GM18505 (cell line): ENCODE data around the gene KISS1.

Experiments used
- ATAC-seq: cut with Tn5 transposase; IDR thresholded peaks from one replicate; pipeline ENCODE4 v1.9.1; 2021; ENCODE audit not compliant: unreplicated experiment
- POLR2A ChIP-seq: IDR thresholded peaks from 4 replicates; pipeline ENCODE4 v1.6.1; 2011; ENCODE audit warnings: borderline replicate concordance; ENCODE audit not compliant: insufficient read depth, insufficient read length; ENCODE audit errors: extremely low read depth

KISS1 gene

GRCh38 chr1:204194080-204194479 is 2.2 kb downstream of the KISS1 start:
- TF ChIP-seq POLR2A, result no peak
- no peak for ATAC-seq

DNA sequence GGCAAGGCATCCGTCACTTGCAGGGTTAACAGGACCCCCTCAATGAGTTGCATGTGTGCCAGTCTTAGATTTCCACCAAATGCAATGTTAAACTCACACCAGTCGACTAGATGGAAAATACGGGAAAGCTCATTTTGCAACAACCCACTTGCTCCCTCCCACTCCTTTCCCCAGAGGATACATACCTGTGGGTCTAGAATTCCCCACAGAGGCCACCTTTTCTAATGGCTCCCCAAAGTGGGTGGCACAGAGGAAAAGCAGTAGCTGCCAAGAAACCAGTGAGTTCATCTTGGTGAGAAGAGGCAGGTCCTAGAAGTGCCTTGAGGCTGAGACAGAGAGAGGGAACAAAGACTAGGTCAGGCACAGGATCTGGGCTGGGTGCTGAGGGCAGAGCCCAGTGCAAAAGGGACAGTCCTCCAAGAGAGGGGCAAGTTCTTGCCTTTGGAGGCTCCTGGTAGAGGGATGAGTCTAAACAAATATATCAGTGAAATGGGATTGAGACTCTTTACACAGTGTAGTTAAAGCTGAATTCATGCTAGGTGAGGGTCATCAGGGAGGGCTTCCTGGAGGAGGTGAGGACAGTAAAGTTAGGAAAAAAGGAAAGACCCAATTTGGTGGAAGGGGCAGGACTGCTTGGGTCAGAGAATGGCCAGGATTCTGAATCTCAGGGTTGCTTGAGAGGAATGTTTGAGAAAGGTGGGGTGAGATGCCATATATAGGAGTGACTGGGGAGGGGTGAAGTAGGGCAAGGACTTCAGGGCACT is 3.5 kb downstream of the KISS1 start:
- TF ChIP-seq POLR2A, result no peak
- no peak for ATAC-seq

GRCh38 chr1:204192046-204192445 is 4.2 kb downstream of the KISS1 start:
- no peak for TF ChIP-seq POLR2A
- ATAC-seq, result no peak

DNA sequence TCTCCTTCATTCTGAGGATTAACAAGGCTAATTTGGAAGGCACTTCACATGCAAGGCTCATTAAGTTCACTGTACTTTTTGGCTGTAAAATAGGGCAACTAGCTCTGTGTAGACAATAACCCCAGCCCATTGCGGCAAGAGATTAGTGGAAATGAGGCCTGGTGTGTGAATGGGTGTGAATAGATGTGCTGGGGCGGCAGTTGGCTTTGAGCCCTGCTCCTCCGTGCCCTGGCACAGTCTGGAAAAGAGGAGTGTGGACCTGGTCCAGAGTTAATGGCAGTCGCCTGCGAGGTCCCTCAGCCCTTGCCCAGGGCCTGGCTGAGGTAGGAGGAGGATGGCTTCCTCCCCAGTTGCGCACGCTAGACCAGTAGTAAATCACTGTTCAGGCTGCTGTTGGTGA is 4.8 kb downstream of the KISS1 start:
- ATAC-seq, result no peak
- TF ChIP-seq POLR2A, result no peak

- ATAC-seq, result no peak
- TF ChIP-seq POLR2A, result no peak
Observed at GRCh38 chr1:204190212-204191211, 5.8 kb downstream of the KISS1 start.

DNA sequence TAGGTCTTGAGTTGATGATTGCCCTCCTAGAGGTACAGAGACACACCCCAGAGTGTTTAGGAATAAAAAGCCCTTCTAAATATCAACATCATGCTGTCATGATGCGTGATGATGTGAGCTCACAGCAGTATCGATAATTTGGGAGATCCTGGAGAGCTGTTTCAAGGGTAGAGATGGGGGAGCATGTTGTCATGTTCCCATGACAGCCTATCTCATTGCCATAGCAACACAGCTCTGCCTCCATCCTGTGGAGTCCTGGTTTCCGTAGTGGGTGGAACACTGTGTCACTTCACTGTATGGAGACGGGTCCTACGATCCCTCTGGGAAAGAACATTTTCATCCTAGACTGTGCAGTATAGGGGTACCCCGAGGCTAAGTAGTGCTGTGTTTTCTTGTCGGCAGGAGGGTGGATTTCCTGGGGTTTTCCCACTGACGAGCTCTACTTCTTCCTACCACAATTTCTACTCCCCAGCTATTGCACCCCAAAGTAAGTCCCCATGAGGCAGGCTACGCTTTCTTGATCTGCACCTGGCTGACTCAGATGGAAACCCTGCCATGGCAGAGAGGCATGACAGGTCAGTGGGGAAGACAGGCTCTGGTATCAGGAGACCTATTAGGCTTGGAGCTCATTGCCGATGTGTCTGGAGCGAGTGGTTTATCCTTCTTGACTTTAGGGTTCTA is 7.2 kb downstream of the KISS1 start:
- no peak for TF ChIP-seq POLR2A
- ATAC-seq, result no peak

DNA sequence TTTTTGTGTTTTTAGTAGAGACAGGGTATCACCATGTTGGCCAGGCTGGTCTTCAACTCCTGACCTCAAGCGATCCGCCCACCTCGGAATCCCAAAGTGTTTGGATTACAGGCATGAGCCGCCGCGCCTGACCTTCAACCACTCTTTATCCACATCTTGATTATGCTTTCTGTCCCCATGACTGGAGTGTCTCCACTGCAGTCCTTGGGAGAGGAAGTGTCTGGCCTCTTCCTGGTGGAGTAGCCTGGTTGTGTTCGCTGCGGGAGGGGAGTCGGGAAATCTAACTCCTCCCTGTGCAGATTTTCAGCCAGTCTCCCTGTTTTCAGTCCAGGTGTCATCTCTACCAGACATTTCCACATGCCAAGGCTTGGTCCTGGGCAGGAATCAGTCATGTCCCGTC is 9.7 kb downstream of the KISS1 start:
- no peak for TF ChIP-seq POLR2A
- ATAC-seq, result no peak

- no peak for ATAC-seq
Observed at GRCh38 chr1:204181116-204181515, 15.2 kb downstream of the KISS1 start.

DNA sequence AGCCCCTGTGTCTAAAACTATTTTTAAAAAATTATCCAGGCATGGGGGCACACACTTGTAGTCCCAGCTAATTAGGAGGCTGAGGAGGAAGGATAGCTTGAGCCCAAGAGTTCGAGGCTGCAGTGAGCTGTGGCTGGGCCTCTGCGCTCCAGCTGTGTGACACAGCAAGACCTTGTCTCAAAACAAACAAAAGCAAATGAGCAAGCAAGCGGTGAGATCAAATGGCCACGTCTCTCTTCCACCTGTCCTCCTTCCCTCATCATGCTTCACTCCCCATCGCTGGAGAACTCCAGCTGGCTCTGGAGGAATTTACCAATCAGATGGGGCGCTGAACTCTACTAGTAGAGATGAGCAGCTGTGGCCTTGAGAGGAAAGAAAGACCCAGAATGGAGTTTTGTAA is 16.2 kb downstream of the KISS1 start:
- no peak for TF ChIP-seq POLR2A
- no peak for ATAC-seq

More at GRCh38 chr1:204181116-204181515, 15.2 kb downstream of the KISS1 start:
- no peak for TF ChIP-seq POLR2A

DNA sequence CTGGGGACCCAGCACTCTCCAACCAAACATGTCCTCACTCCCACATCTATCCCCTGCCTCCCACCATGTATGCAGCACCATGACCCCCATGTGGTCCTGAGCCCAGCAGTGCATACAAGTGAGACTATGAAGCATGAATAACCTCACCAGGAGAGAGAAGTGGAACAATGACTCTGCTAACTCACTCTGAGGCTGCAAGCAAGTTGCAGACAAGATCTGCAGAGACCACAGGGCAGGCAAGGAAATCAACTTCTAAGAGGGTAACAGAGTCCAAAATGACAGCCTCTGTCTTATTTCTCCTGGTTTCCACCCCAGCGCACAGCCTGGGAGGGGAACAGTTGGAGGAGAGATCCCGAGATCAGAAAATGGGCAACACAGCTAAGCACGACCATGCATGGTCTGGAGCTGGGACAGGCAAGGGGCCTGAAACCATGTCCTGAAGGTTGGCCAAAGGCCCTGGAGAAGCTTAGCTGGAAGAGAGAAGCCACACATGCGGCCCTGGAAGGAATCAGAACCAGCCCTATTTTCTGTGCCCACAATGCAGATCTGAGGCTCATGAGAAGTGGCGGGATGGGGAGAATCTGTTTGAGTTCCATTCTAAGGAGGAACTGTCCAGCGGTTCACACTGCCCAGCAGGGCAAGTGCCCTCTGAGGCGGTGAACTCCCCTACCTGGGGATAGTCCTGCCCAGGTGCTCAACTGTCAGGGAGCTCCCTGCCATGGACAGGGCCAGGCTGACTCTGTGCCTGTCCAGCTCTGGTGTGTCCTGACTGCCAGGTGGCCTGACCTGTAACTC is 17.6 kb downstream of the KISS1 start:
- no peak for ATAC-seq
- no peak for TF ChIP-seq POLR2A

DNA sequence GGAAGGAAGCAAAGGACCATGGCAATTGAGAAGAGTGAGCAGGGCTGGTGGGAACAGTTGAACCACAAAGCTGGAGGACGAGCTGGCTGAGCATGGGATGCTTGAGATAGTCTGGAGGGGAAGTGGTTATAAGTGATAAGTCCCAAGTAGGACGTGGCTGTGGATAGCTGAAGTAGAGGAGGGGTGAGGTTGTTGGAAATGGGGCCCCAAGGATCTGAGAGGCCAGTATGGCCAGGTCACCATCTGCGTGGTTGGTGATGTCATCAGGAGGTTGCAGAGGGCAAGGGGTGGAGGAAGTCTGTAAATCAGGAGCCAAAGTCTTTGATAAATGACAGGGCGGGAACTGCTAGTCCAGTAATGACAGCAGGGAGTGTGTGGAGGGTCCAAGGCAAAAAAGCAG is 19.2 kb downstream of the KISS1 start:
- no peak for ATAC-seq
- no peak for TF ChIP-seq POLR2A

DNA sequence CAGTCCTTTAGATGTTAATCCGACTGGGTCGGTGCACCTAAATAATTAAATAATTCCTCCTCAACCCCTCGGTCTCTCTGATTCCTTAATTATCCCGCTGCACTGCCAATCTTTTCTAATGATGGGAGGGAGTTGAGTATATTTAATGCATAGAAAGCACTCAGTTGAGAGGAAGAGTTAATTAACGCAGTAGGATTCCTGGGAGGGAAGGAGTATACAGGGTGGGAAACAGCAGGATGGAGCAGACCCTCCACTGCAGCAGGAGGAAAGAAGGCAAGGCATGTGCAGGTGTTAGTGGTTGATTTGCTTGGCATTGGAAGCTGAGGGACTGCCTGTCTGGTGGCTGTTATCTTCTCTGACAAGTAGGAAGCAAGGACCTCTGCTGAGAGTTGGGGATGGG is 20.2 kb downstream of the KISS1 start:
- no peak for ATAC-seq

More for the DNA sequence above, 20.2 kb downstream of the KISS1 start:
- TF ChIP-seq POLR2A, result no peak
